OCI-LY7 (cell line): ENCODE measurements around the gene GLS.

Experiments used
- CTCF ChIP-seq: fragments of 200-600 bp; sonication (generic); conservative IDR thresholded peaks from 2 replicates; pipeline ENCODE4 v1.5.1; 2014; ENCODE audit warnings: mild to moderate bottlenecking, antibody characterized with exemption, low read length, moderate library complexity, mixed read lengths
- EZH2phosphoT487 ChIP-seq: fragments of 200-600 bp; sonication (generic); IDR thresholded peaks from 2 replicates; pipeline ENCODE4 v1.6.1; 2018; ENCODE audit warnings: low read depth, borderline replicate concordance, mild to moderate bottlenecking, mixed run types, antibody characterized with exemption, low read length, moderate library complexity, mixed read lengths

GRCh38 chr2:190987116-190987515 is 106.5 kb downstream of the GLS start:
- TF ChIP-seq CTCF (no peak), EZH2phosphoT487 (no peak)
